ACC112 (cell line): ENCODE data around the gene TRAF3IP1.

Experiments
- H2AFZ ChIP-seq: fragments of 200-600 bp; sonication (generic); one replicate; pipeline ENCODE4 v1.6.0; 2017; ENCODE audit warnings: antibody characterized with exemption, low read length; ENCODE audit not compliant: unreplicated experiment
- H3K27ac ChIP-seq: fragments of 200-600 bp; sonication (generic); 2 replicates; pipeline ENCODE4 v1.5.1; 2014; ENCODE audit warnings: low read depth, mild to moderate bottlenecking, antibody characterized with exemption, low read length, moderate library complexity
- H3K27me3 ChIP-seq: fragments of 200-600 bp; sonication (generic); 2 replicates; pipeline ENCODE4 v1.6.1; 2014; ENCODE audit warnings: mild to moderate bottlenecking, antibody characterized with exemption, low read length, moderate library complexity, mixed read lengths; ENCODE audit not compliant: insufficient read depth
- H3K36me3 ChIP-seq: fragments of 200-600 bp; sonication (generic); 2 replicates; pipeline ENCODE4 v1.6.1; 2016; ENCODE audit warnings: mild to moderate bottlenecking, antibody characterized with exemption, low read length, moderate library complexity, mixed read lengths; ENCODE audit not compliant: insufficient read depth
- H3K4me1 ChIP-seq: fragments of 200-600 bp; sonication (generic); one replicate; pipeline ENCODE4 v1.6.1; 2016; ENCODE audit warnings: low read length, mixed read lengths; ENCODE audit not compliant: insufficient read depth, unreplicated experiment, control insufficient read depth
- H3K4me3 ChIP-seq: fragments of 200-600 bp; sonication (generic); 2 replicates; pipeline ENCODE4 v1.5.1; 2014; ENCODE audit warnings: mild to moderate bottlenecking, low read depth, low read length
- H3K79me2 ChIP-seq: fragments of 200-600 bp; sonication (generic); one replicate; pipeline ENCODE4 v1.6.0; 2016; ENCODE audit warnings: low read length; ENCODE audit not compliant: control insufficient read depth, unreplicated experiment, insufficient read depth

The TRAF3IP1 gene

DNA sequence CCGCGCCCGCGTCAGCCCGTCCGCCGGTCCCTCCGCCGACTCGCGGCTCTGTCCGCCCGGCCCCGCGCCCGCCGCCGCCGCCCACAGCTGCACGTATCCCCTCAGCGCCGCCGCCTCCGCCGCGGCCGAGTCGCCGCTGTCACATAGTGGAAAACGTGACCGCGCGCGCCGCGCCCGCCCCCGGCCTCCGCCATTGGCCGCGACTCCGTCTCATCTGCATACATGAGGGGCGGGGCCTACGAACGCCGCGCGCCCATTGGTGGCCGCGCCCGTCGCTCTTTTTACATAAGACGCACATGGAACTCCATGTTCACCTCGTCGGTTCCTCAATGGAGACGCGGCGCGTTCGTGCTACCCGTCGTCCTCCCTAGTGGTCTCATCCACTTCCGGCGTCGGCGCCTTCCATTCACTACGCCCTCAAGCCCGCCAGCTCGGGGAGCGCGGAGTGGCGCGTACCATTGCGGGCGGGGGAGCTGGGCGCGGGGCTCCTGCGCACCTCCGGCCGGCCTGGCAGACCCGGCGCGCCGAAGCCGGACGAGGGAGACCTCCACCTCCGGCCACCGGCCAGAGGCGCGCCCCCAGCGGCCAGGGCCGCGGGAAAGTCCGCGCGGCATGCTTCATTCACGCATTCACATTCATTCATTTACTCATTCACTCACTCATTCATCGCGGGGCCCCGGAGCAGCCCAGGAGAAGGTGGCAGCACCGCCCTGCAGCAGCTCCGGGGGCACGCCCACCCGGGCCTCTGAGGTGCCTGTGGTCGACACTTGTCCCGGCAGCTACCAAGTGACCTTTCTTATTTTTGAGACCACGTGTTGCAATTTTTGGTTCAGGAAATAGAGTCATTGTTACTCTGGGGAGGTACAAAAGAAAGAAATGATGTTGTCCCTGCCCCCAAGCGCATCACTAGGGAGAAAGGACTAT lies 31.4 kb upstream of the TRAF3IP1 start:
- peak overlapping the region; percentile 81 for H3K4me3 ChIP-seq
- H3K79me2 ChIP-seq, result peaks cover 3% of the 10 kb centered on the region
- no peaks in the 10 kb centered on the region for H3K36me3 ChIP-seq
- no peaks in the 10 kb centered on the region for H3K27me3 ChIP-seq
- H3K27ac ChIP-seq, result peak overlapping the region; percentile 57; the same call in 1 of the 2 replicates
- H3K4me1 ChIP-seq, result peaks cover 29% of the 10 kb centered on the region
- peak overlapping the region; percentile 61 for H2AFZ ChIP-seq

GRCh38 chr2:238289574-238289973 lies 30.7 kb upstream of the TRAF3IP1 start:
- no peak overlapping the region for H3K27ac ChIP-seq
- H3K79me2 ChIP-seq, result peaks cover 3% of the 10 kb centered on the region
- no peak overlapping the region for H2AFZ ChIP-seq
- H3K36me3 ChIP-seq, result no peaks in the 10 kb centered on the region
- H3K4me3 ChIP-seq, result peak overlapping the region; percentile 81
- peaks cover 29% of the 10 kb centered on the region for H3K4me1 ChIP-seq
- H3K27me3 ChIP-seq, result peaks cover 4% of the 10 kb centered on the region

DNA sequence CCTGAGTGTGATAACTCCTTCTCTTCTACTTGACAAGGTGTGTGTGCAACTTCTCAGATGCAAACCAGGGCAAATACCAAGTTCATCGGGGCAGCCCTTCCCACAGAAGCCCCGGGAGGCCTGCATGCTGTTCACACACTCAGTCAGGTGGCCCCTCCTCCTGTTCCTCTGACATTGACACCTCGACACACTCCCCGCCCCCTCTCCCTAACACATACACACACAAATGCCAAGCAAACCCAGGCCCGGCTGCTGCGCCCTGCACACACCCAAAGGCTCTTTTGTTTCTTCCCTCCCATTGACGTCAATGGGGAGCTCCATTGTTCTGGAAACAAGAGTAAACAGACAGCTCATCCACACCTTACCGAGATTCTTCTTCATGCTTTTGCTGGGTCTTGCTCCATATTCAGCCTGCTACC lies 30.2 kb upstream of the TRAF3IP1 start:
- H3K36me3 ChIP-seq, result no peaks in the 10 kb centered on the region
- no peak overlapping the region for H2AFZ ChIP-seq
- H3K4me1 ChIP-seq, result peaks cover 28% of the 10 kb centered on the region
- no peak overlapping the region for H3K27ac ChIP-seq
- peaks cover 9% of the 10 kb centered on the region for H3K27me3 ChIP-seq
- peaks cover 3% of the 10 kb centered on the region for H3K79me2 ChIP-seq
- no peak overlapping the region for H3K4me3 ChIP-seq

DNA sequence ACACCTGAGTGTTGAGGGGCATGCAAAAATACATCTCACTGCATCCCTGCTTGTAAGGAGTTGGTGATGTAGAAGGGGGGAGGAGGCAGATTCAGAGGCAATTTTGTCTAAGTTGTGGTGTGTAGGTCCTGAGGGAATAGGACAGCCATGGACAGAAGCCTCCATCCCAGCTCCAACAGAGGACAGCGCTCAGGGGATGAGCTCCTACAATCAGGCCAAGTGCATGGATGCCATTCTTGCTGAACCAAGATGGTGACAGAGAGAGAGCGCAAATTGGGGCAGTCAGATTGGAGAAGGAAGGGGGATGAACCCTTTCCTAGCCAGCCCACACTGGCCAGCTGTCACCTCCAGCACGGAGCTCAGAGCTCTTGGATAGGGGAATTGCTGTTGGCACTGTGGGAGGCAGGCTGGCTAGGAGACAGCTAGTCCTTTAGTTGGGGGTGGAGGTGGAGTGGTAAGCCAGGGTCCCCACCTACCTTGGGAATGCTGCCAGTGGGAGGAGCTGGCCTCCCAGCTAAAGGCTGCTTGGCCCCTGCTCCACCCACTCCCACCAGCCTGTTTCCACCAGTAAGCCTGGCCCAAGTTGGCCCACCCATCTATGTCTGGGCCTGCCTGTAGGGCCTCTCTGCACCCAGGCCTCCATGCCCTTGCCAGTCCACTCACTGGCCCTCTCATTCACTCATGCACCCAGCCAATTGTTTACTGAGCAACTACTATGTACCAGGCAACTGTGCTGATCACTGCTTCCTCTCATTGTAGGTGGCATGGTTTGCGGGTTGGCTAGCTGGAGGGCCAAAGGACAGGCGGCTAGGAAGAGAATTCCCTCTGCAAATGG lies 29.4 kb upstream of the TRAF3IP1 start:
- no peak overlapping the region for H3K4me3 ChIP-seq
- no peaks in the 10 kb centered on the region for H3K79me2 ChIP-seq
- H3K27me3 ChIP-seq, result peaks cover 15% of the 10 kb centered on the region
- H2AFZ ChIP-seq, result no peak overlapping the region
- no peak overlapping the region for H3K27ac ChIP-seq
- no peaks in the 10 kb centered on the region for H3K36me3 ChIP-seq
- H3K4me1 ChIP-seq, result peaks cover 19% of the 10 kb centered on the region

DNA sequence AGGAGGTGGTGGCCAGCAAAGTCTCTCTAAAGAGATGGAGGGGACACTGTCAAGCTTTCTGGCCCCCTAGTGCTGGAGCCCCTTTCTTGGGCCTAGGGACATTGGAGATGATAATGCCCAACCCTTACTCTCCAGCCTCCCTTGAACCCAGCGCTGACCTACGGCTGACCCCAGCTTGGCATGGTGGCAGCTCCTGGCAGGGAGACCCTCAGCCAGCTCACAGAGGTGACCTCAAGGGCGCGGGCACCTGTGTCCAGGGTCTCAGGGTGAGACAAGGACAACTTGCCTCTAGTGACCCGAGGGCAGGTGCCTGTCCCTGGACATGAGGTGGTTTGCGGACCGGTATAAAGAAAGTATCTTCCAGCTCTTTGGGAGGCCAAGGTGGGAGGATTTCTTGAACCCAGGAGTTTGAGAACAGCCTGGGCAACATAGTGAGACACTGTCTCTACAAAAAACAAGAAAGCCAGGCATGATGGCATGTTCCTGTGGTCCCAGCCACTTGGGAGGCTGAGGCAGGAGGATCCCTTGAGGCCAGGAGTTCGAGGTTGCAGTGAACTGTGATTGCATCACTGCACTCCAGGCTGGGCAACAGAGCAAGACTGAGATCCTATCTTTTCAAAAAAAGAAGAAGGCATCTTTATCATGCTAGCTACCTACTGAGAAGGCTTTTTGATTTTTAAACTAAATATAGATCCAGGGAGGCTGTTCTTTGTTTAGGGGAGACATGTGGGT lies 28.6 kb upstream of the TRAF3IP1 start:
- peaks cover 12% of the 10 kb centered on the region for H3K4me1 ChIP-seq
- no peak overlapping the region for H2AFZ ChIP-seq
- no peaks in the 10 kb centered on the region for H3K36me3 ChIP-seq

DNA sequence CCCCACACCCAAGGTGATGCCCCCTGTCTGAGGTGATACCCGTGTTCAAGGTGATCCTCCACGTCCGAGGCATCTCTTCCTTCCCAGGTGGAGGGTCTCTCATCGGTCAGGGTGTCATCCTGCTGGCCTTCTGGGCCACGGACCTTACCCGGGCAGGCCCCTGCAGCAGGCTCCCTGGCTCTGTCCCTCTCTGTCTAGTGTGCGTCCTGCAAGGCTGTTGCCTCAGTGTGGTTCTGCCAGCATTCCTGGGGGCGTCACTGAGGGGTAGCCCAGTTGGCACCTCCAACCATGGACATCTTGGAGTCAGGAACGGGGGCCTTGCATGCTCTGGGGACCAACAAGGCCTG lies 26.3 kb upstream of the TRAF3IP1 start:
- Histone ChIP-seq H3K27ac (no peak overlapping the region), H3K4me3 (no peak overlapping the region), H2AFZ (no peak overlapping the region), H3K36me3 (no peaks in the 10 kb centered on the region), H3K27me3 (peaks cover 32% of the 10 kb centered on the region), H3K4me1 (no peaks in the 10 kb centered on the region), H3K79me2 (no peaks in the 10 kb centered on the region)

More for the DNA sequence above, 28.6 kb upstream of the TRAF3IP1 start:
- no peaks in the 10 kb centered on the region for H3K79me2 ChIP-seq
- H3K4me3 ChIP-seq, result no peak overlapping the region
- no peak overlapping the region for H3K27ac ChIP-seq
- peaks cover 17% of the 10 kb centered on the region for H3K27me3 ChIP-seq

- H3K36me3 ChIP-seq, result no peaks in the 10 kb centered on the region
- H3K4me1 ChIP-seq, result no peaks in the 10 kb centered on the region
- no peak overlapping the region for H3K4me3 ChIP-seq
- H3K79me2 ChIP-seq, result no peaks in the 10 kb centered on the region
- H3K27ac ChIP-seq, result no peak overlapping the region
- H3K27me3 ChIP-seq, result peaks cover 32% of the 10 kb centered on the region
- no peak overlapping the region for H2AFZ ChIP-seq
Measured at GRCh38 chr2:238294393-238295143, 25.8 kb upstream of the TRAF3IP1 start.

- Histone ChIP-seq H2AFZ (no peak overlapping the region), H3K27me3 (peaks cover 32% of the 10 kb centered on the region), H3K4me1 (no peaks in the 10 kb centered on the region), H3K79me2 (no peaks in the 10 kb centered on the region), H3K36me3 (no peaks in the 10 kb centered on the region), H3K27ac (no peak overlapping the region), H3K4me3 (no peak overlapping the region)
Measured at GRCh38 chr2:238295144-238296112, 24.9 kb upstream of the TRAF3IP1 start.

GRCh38 chr2:238296638-238297457 lies 23.5 kb upstream of the TRAF3IP1 start:
- Histone ChIP-seq H3K36me3 (no peaks in the 10 kb centered on the region), H3K4me1 (no peaks in the 10 kb centered on the region), H3K79me2 (no peaks in the 10 kb centered on the region), H3K4me3 (no peak overlapping the region), H3K27ac (no peak overlapping the region), H3K27me3 (peaks cover 32% of the 10 kb centered on the region), H2AFZ (no peak overlapping the region)
